A549 treated with Hydrocortisone at 1 μM for 4 hours (cell line): ENCODE measurements around the gene CTAGE15. TPM values are rescaled to one million over a fixed set of nuclear protein-coding genes. Genes with fewer than 3 reads are reported as not detected.

ENCODE experiments used
- total RNA-seq: library from RNA; stranded (reverse); fragments of 200-300 nt; extraction: Qiagen RNA extraction; gene quantifications from 5 replicates; pipeline ENCODE4 v1.2.3, GENCODE V29; 2022

CTAGE15 gene, protein sequence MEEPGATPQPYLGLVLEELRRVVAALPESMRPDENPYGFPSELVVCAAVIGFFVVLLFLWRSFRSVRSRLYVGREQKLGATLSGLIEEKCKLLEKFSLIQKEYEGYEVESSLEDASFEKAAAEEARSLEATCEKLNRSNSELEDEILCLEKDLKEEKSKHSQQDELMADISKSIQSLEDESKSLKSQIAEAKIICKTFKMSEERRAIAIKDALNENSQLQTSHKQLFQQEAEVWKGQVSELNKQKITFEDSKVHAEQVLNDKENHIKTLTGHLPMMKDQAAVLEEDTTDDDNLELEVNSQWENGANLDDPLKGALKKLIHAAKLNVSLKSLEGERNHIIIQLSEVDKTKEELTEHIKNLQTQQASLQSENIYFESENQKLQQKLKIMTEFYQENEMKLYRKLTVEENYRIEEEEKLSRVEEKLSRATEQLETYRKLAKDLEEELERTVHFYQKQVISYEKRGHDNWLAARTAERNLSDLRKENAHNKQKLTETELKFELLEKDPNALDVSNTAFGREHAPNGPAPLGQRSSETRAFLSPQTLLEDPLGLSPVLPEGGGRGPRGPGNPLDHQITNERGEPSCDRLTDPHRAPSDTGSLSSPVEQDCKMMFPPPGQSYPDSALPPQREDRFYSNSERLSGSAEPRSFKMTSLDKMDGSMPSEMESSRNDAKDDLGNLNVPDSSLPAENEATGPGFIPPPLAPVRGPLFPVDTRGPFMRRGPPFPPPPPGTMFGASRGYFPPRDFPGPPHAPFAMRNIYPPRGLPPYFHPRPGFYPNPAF
- not detected in 5 replicates for total RNA-seq

GRCh38 chr7:143571501-143571900, at the start of gene CTAGE15:
Gene CTAGE15 (plus strand): TSS chr7:143571801. CDS start chr7:143571818, 17 bp downstream.

GRCh38 chr7:143620646-143621045, 49.0 kb downstream of the CTAGE15 start, which contains the start of gene TCAF2:
Gene TCAF2 (plus strand): TSS chr7:143620974.

Other genes starting within 250 kb of the CTAGE15 start
- 0.23 to 0.50 TPM (median 0.39 TPM) in 5 replicates for gene FAM131B, start 209.1 kb upstream of the CTAGE15 start, total RNA-seq
- gene ZYX, start 190.5 kb upstream of the CTAGE15 start, total RNA-seq: 165 to 204 TPM (median 185 TPM) in 5 replicates
- gene EPHA1, start 162.9 kb upstream of the CTAGE15 start, total RNA-seq: 0.02 to 0.21 TPM (median 0.10 TPM) in 4 of 5 replicates, not detected in the other
- gene TAS2R60, start 128.3 kb upstream of the CTAGE15 start, total RNA-seq: not detected in 5 replicates
- not detected in 5 replicates for gene TAS2R41, start 93.9 kb upstream of the CTAGE15 start, total RNA-seq
- 0.89 to 1.7 TPM (median 1.2 TPM) in 5 replicates for gene TCAF2, start 49.2 kb downstream of the CTAGE15 start, total RNA-seq
- gene CTAGE6, start 185.9 kb downstream of the CTAGE15 start, total RNA-seq: 0.05 TPM in 1 of 5 replicates, not detected in the others